ENCODE measurements around the gene SMPD1. TPM values are rescaled to one million over a fixed set of nuclear protein-coding genes. Genes with fewer than 3 reads are reported as not detected.

Gene SMPD1
- total and polyA plus RNA-seq, 5 donors = 57.9 to 67.7 (median 63.5) TPM

DNA sequence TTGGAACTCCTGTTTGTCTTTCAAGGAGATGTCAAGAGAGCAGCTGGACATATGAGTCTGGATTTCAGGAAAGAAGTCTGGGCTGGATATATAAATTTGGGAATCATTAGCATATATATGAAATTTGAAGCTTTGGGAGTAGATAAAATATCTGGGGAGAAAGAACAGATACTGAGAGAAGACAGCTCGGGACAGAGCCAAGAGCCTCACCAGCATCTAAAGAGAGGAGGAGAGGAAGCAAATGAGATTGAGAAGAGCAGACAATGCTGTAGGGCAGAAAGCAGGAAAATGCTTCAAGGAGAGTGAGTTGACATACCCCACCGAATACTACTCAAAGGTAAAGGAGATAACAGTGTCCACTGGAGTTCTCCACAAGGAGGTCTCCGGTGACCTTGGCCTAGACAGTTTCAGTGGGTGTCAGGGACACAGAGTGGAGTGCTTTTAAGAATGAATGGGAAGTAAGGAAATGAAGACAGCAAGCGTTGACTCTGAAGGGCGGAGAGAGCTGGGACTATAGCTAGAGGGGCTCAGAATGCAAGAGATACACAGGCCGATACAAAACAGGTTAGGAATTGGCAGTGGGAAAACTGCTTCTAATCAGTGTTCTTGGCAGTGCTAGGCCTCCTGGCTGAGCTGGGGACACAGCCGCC lies 27.8 kb downstream of the SMPD1 start:
- H3K4me1 ChIP-seq (ENCODE audit: control insufficient read depth, insufficient read depth, low read length) = peaks cover 11% of the 10 kb centered on the region
- no peaks in the 10 kb centered on the region for H3K9me3 ChIP-seq (ENCODE audit: control insufficient read depth, low read length)
- no peaks in the 10 kb centered on the region for H3K27me3 ChIP-seq (ENCODE audit: control insufficient read depth, insufficient read depth)
- WGBS = 19% methylated on average over 7 of the region's 7 CpGs
- intact Hi-C loops (cut with DNase I) = no loop called here
- peak overlapping the region; percentile 99 for H3K4me3 ChIP-seq (ENCODE audit: low read length)
- H3K27ac ChIP-seq (ENCODE audit: low read length) = no peak overlapping the region
- DNase-seq = no peak
- ATAC-seq = peak in 1 of 2 donors; percentile 6

DNA sequence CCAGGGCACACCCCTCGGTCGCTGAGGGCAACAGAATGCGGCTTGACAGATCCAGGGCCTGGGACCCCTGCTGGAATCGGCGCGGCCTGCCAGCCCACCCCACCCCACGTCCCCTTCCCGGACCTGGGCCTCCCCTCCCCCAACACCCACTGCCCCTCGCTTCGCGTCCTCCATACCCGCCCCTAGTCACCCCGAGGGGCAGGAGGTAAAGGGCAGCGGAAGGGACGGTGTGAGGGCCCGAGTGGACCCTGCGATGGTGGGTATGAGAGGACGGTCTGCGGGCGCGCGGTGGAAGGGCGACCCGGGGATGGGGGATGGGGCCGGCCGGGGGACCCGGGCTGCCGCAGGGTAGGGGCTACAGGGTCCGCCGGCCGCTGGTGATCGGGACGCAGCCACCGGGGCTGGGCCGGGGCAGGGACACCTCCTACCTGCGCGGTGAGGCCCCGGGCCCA lies 28.3 kb downstream of the SMPD1 start:
- H3K9me3 ChIP-seq (ENCODE audit: control insufficient read depth, low read length) = no peaks in the 10 kb centered on the region
- H3K4me1 ChIP-seq (ENCODE audit: control insufficient read depth, insufficient read depth, low read length) = peaks cover 11% of the 10 kb centered on the region
- under 1% methylated on average over 38 of the region's 38 CpGs for WGBS
- DNase-seq (peak; percentile 30 to 75 (median 74)), ATAC-seq (peak; percentile 56 to 60)
- H3K4me3 ChIP-seq (ENCODE audit: low read length) = peak overlapping the region; percentile 99
- H3K27me3 ChIP-seq (ENCODE audit: control insufficient read depth, insufficient read depth) = no peaks in the 10 kb centered on the region
- peak overlapping the region; percentile 78 for H3K27ac ChIP-seq (ENCODE audit: low read length)
- intact Hi-C loops (cut with DNase I) = no loop called here

DNA sequence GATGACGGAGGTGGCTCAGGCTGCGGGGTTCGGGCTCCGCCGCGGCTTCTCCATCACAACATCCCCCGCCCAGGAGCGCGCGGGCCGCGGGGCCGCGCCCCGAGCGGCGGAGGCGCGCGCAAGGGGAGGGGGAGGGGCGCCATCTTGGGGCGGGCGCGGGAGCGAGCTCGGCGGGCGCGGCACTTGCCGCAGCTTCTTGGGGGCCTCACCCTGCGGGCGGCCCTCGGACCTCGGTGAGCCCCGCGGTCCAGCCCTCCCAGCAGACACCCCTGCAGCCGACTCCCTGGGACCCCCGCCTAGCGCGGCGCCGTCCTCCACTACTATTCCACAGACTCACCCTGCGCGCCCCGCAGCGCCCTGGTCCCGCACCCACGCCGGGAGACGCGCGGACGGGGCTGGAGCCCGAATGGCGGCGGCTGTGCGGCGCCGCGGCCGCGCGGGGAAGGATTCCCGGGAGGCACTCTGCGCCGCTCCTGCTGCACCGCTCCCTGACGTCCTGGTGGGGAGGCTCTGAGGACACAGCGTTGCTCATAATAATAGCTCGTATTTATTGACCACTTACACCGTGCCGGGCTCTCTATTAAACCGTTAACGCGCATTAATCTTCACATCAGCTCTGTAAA lies 28.8 kb downstream of the SMPD1 start, which contains the start of gene APBB1:
TSS of gene APBB1 (minus strand) at position 86 of the 623 bp plus-strand sequence. CDS start 7,747 bp downstream, outside the sequence.
- under 1% methylated on average over 74 of the region's 75 CpGs for WGBS
- Histone ChIP-seq H3K4me1 (ENCODE audit: control insufficient read depth, insufficient read depth, low read length) (peaks cover 11% of the 10 kb centered on the region), H3K9me3 (ENCODE audit: control insufficient read depth, low read length) (no peaks in the 10 kb centered on the region), H3K27ac (ENCODE audit: low read length) (peak within 1 kb of the TSS; percentile 96), H3K4me3 (ENCODE audit: low read length) (peak within 1 kb of the TSS; percentile 99), H3K27me3 (ENCODE audit: control insufficient read depth, insufficient read depth) (no peaks in the 10 kb centered on the region)
- intact Hi-C loops (cut with DNase I) = no loop called here
- DNase-seq (peak; percentile 77 to 91 (median 91)), ATAC-seq (peak; percentile 95 to 96)

DNA sequence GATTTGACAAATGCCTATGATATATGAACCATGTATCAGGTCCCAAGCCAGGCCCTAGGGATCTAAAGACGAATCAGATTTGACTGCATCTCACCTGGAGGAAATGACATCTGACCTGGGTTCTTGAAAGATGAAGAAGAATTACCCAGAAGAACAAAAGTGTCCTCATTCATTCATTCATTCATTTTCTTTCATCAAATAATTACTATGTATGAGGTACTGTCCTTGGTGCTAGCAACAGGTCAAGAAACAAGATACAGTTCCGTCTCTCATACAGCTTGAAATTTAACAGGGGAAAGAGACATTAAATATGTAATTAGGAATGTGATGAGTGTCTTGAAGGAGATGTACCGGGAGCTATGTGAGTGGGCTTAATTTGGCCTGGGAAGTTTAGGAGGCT lies 30.4 kb downstream of the SMPD1 start:
- Histone ChIP-seq H3K4me1 (ENCODE audit: control insufficient read depth, insufficient read depth, low read length) (peaks cover 6% of the 10 kb centered on the region), H3K9me3 (ENCODE audit: control insufficient read depth, low read length) (no peaks in the 10 kb centered on the region), H3K27me3 (ENCODE audit: control insufficient read depth, insufficient read depth) (no peaks in the 10 kb centered on the region), H3K4me3 (ENCODE audit: low read length) (no peak overlapping the region), H3K27ac (ENCODE audit: low read length) (no peak overlapping the region)
- DNase-seq = no peak
- 95% methylated on average over 3 of the region's 3 CpGs for WGBS
- no peak for ATAC-seq
- intact Hi-C loops (cut with DNase I) = loop anchor here in 1 of 4 donors (2.0 kb wide), 1 partner anchor 22 kb away; no protein-coding TSS in a partner anchor

DNA sequence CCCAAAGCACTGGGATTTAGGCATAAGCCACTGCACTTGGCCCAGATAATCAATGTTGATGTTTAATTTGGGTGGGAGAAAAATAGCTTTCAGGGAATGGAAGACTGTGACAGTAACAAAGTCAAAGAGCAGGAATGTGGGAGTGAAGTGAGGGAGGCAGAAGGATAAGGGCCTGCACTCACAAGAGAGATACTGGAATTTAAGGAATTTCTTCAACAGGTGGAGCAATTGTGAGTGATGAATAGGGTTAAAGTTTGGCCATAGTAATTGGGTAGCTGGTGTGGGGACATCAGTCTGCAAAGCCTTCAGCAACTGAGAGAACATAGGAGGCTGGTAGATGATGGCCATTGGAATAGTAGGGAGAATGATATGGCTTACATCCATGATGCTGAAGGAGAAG lies 37.2 kb downstream of the SMPD1 start:
- H3K27me3 ChIP-seq (ENCODE audit: control insufficient read depth, insufficient read depth) = no peaks in the 10 kb centered on the region
- intact Hi-C loops (cut with DNase I) = no loop called here

DNA sequence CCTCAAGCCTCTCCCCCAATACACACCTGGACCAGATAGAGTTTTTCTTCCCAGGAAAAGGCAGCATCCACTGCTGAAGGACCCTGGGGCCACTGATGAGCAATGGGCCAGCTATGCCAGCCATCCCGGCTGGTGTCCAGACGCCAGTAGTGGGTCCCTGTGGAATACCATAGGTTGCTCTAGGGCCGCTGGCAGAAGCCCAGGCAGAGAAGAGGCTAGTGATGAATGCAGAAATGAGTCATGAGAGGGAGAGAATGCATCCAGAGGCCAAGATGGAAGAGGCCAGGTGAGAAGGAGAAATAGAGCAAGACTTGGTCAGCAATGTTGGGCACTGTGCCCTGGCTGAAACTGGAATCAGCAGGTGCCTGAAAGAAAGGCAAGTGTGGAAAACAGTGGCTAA lies 41.6 kb downstream of the SMPD1 start:
- no peak for ATAC-seq
- intact Hi-C loops (cut with DNase I) = no loop called here

More for the DNA sequence above, 37.2 kb downstream of the SMPD1 start:
- ATAC-seq = no peak
- Histone ChIP-seq H3K27ac (ENCODE audit: low read length) (no peak overlapping the region), H3K4me3 (ENCODE audit: low read length) (no peak overlapping the region), H3K4me1 (ENCODE audit: control insufficient read depth, insufficient read depth, low read length) (no peaks in the 10 kb centered on the region), H3K9me3 (ENCODE audit: control insufficient read depth, low read length) (no peaks in the 10 kb centered on the region)
- DNase-seq = no peak

DNA sequence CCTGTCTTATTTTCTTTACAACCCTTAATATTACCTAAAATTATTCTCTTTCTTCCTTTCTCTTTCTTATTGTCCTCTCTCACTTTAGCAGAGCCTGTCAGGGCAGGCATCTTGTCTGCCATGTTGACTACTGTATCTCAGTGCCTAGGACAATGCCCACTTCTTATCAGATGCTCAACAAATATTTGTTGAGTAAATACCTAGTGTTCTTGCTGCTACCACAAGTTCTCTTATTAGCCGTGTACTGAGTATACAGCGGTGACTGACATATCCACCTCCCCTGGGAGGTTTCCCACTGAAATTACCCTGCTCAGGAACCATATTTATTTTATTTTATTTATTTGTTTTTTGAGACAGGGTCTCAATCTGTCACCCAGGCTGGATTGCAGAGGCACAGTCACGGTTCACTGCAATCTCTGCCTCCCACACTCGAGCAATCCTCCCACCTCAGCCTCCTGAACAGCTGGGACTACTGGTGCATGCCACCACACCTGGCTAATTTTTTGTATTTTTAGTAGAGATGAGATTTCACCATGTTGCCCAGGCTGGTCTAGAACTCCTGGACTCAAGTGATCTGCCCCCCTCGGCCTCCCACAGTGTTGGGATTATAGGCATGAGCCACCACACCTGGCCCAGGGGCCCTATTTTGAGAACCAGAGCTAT lies 43.9 kb downstream of the SMPD1 start:
- WGBS = 74% methylated on average over 5 of the region's 5 CpGs
- H3K27ac ChIP-seq (ENCODE audit: low read length) = no peak overlapping the region
- no peaks in the 10 kb centered on the region for H3K9me3 ChIP-seq (ENCODE audit: control insufficient read depth, low read length)
- intact Hi-C loops (cut with DNase I) = no loop called here
- no peaks in the 10 kb centered on the region for H3K4me1 ChIP-seq (ENCODE audit: control insufficient read depth, insufficient read depth, low read length)
- ATAC-seq = no peak
- H3K27me3 ChIP-seq (ENCODE audit: control insufficient read depth, insufficient read depth) = no peaks in the 10 kb centered on the region
- no peak overlapping the region for H3K4me3 ChIP-seq (ENCODE audit: low read length)
- DNase-seq = no peak

More for the DNA sequence above, 41.6 kb downstream of the SMPD1 start:
- WGBS = 86% methylated on average over 3 of the region's 3 CpGs
- Histone ChIP-seq H3K27me3 (ENCODE audit: control insufficient read depth, insufficient read depth) (no peaks in the 10 kb centered on the region), H3K4me1 (ENCODE audit: control insufficient read depth, insufficient read depth, low read length) (no peaks in the 10 kb centered on the region), H3K27ac (ENCODE audit: low read length) (no peak overlapping the region), H3K9me3 (ENCODE audit: control insufficient read depth, low read length) (no peaks in the 10 kb centered on the region), H3K4me3 (ENCODE audit: low read length) (no peak overlapping the region)
- no peak for DNase-seq

DNA sequence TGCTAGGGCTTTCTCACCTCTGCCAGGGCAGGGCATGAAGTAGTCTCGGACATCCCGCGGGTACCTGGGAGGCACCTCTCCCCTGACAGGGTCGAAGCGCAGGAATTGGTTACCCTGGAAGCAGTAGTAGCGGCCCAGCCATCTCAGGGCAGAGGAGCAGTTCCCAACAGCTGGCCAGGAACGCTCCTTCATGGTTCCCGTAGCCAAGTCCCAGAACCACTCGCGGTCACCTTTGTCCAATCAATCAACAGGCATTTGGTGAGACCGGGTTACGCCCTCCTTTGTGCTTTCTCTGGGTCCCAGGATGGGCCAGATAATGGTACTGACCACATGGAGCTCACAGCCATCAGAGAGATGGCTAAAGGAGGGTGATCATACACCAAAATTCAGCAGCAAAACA lies 47.1 kb downstream of the SMPD1 start:
- H3K4me3 ChIP-seq (ENCODE audit: low read length) = no peak overlapping the region
- H3K27me3 ChIP-seq (ENCODE audit: control insufficient read depth, insufficient read depth) = no peaks in the 10 kb centered on the region
- DNase-seq = no peak
- no peaks in the 10 kb centered on the region for H3K9me3 ChIP-seq (ENCODE audit: control insufficient read depth, low read length)
- intact Hi-C loops (cut with DNase I) = loop anchor here in 2 of 4 donors (5.0 kb wide), 2 partner anchors 55 to 70 kb away; no protein-coding TSS in a partner anchor
- H3K4me1 ChIP-seq (ENCODE audit: control insufficient read depth, insufficient read depth, low read length) = no peaks in the 10 kb centered on the region
- WGBS = 90% methylated on average over 12 of the region's 12 CpGs
- no peak for ATAC-seq
- no peak overlapping the region for H3K27ac ChIP-seq (ENCODE audit: low read length)

DNA sequence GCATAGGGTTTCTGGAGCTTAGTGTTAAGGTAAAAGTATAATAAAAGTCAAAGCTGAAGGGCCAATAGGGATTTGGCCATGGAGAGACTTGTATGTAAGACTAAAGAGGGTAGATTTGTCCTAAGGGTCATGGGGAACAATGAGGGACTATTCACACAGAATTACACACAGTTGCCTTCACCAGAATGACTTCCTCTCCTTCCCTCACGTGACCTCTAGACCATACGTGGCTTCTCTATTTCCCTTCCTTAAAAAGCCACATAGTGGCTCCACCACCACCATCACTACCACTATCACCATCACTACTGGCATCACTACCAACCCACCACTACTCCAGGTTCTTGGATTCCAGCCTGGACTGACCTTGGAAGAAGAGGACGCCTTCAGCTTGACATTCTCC lies 47.7 kb downstream of the SMPD1 start:
- intact Hi-C loops (cut with DNase I) = loop anchor here in 2 of 4 donors (5.0 kb wide), 2 partner anchors 56 to 69 kb away; no protein-coding TSS in a partner anchor

DNA sequence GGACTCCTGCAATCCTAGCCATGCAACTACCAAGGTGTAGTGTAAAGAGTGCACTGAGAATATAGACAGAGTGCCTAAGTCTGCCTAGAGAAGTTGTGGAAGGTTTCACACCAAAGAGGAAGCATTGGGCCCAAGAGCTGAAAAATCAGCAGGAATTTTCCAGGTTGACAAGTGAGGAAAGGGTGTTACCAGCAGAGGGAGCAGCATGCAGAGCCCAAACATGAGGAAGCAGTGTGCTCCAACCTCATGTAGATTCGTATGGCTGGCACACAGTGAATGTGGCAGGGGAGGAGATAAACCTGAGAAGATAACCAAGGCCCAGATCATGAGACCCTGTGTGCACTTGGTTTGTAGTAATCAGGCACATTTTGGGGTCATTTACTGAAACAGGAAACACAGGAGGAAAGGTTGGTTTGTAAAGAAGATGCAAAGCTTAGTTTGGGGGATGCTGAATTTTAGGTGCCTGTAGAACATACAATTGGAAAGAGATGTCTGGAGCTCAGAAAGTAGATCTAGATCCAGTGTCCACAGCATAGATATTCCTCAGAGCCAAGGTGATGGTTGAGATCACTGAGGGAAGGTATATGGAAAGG lies 48.8 kb downstream of the SMPD1 start:
- WGBS = 0% methylated on average over 1 of the region's 1 CpG
- Histone ChIP-seq H3K27ac (ENCODE audit: low read length) (no peak overlapping the region), H3K4me3 (ENCODE audit: low read length) (no peak overlapping the region), H3K27me3 (ENCODE audit: control insufficient read depth, insufficient read depth) (no peaks in the 10 kb centered on the region), H3K4me1 (ENCODE audit: control insufficient read depth, insufficient read depth, low read length) (no peaks in the 10 kb centered on the region), H3K9me3 (ENCODE audit: control insufficient read depth, low read length) (no peaks in the 10 kb centered on the region)
- peak; percentile 39 to 59 for ATAC-seq
- peak in 2 of 3 donors; percentile 36 to 71 for DNase-seq
- intact Hi-C loops (cut with DNase I) = loop anchor here in 2 of 4 donors (5.0 kb wide), 2 partner anchors 57 to 68 kb away; no protein-coding TSS in a partner anchor

More for the DNA sequence above, 47.7 kb downstream of the SMPD1 start:
- Histone ChIP-seq H3K27me3 (ENCODE audit: control insufficient read depth, insufficient read depth) (no peaks in the 10 kb centered on the region), H3K4me3 (ENCODE audit: low read length) (no peak overlapping the region), H3K27ac (ENCODE audit: low read length) (no peak overlapping the region), H3K9me3 (ENCODE audit: control insufficient read depth, low read length) (no peaks in the 10 kb centered on the region), H3K4me1 (ENCODE audit: control insufficient read depth, insufficient read depth, low read length) (no peaks in the 10 kb centered on the region)
- 61% methylated on average over 3 of the region's 3 CpGs for WGBS
- no peak for DNase-seq
- no peak for ATAC-seq

All from right cardiac atrium (tissue), 5 donors.